Stimulated activated CD8-positive, alpha-beta memory T cell treated with anti-CD3 and anti-CD28 coated beads, Interleukin-2, amount 100 ng/mL, for 1 hour (primary cell): ENCODE data around the gene APH1B.
"Not testable (repeated sequence)": the region's sequence is repeated elsewhere in the genome, so short reads cannot be mapped to it uniquely, and the experiment has no call there.

ENCODE experiments used
- DNase-seq, 2 donors: peaks; one replicate each; pipeline ENCODE4 v3.0.0-alpha.2; 2020; ENCODE audit warnings: low read depth in 2 of 2

The APH1B gene

DNA sequence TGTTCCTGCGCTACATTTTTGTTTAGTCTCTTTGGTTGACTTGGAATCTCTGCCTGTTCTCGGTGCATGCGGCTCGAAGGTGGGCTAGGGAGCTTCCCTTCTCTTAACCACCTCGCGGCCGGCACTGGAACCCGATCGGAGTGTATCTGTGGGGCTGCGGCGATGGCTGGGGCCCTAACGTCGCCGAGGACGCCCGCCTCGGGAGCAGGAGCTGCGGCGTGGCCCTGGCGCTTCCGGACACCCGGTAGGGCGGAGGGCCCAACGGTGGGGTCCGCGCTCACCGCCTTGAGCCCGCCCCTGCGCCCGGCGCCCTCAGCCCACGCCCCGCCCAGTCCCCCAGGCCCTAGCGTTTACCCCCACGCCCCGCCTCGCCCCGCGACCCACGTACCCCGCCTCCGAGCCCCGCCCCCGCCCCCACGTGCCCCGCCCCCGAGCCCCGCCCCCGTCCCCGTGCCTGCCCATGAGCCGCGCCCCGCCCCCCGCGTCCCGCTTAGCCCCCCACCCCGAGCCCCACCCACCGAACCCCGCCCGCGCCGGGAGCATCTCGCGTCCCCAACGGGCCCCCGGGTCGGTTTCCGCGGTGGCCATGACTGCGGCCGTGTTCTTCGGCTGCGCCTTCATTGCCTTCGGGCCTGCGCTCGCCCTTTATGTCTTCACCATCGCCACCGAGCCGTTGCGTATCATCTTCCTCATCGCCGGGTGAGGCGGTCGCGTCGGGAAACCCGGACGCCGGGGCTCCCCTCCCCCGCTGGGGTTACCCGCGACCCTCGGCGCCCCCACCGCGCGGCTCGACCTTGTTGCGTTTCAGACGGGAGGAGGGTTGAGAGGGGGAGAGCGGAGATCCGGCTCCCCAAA lies at the start of gene APH1B:
APH1B (plus strand) TSS at position 568 of the 855 bp plus-strand sequence; CDS start at position 587, 19 bp downstream.
- DNase-seq, result peak; percentile 63 to 75

DNA sequence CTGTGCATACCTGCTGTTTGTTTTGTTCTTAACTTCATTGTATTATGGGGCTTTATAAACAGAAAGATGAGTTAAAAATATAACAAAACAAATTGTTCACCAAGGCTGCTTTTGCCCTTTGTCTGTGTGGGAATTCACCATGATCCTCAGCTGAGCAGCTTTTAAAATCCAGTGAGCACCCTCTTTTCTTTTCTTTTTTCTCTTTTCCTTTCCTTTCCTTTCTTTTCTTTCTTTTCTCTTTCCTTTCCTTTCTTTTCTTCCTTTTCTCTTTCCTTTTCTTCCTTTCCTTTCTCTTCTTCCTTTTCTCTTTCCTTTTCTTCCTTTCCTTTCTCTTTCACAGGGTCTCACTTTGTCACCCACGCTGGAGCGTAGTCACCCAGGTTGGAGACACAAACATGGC lies 49.7 kb upstream of the APH1B start:
- DNase-seq, result no peak

DNA sequence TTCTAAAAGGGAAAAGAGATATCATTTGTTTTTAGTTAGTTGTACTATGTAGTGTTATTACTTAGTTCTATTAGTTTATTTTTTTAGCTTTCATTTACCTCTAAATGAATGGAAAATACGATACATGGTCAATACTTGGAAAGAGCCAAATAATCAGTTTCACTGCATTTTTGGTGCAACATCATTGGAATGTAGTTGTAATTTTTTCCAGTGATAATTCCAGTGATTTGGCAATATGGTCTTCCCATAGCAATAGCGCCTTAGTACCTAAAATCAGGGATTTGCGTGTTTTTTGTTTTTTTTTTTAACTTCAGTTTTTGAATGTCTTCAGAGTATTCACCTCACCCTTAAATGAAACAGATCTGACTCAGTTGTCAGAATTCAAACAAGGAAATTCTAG lies 46.2 kb upstream of the APH1B start:
- no peak for DNase-seq

DNA sequence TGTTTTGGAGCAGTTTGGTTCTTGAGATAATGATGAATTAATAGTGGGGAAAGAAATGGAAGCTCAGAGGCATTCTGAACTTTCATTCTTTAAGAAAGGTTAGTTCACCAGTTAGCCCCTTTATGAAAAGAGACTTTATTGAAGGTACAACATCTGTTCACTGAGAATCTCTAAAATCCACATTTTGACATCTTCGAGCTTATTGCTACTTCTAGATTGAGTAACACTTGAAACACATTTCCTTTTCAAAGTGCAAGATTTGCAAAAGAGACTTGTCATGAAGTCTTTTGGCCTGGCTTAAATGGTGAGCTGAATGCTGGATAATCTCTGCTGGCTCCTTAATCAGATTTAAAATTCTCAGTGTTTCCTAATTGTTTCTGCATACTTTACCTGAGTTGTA lies 45.7 kb upstream of the APH1B start:
- no peak for DNase-seq

DNA sequence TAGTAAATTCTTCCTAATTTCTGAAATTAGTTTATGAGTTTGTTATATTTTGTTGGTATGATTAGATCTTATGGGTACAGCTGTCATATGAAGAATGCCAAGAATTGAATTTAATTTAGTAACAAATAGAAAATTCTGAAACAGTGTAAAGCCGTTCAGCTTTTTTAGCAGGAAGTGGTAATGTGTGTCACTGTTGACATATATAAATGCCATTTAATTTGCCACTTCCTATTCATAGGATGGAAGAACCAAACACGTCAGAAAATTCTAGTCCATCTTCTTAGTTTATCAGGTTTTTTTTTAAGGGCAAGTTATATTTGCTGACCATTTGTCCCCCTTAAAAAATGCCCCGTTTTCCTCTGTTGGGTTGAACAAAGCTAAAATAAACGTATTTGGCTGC lies 45.0 kb upstream of the APH1B start:
- DNase-seq, result no peak

DNA sequence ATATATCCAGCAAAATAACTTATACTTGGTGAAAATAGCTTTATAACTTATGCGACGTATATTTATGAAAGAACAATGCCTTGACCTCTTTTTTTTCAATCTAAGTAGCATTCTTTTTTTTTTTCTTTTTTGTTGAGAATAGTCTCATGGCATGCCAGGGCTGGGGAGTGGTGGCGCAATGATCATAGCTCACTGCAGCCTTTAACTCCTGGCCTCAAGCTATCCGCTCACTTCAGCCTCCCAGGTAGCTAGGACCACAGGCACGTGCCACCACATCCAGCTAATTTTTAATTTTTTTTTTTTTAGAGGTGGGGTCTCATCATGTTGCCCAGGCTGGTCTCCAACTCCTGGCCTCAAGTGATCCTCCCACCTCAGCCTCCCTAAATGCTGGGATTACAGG lies 44.5 kb upstream of the APH1B start:
- DNase-seq, result no peak

DNA sequence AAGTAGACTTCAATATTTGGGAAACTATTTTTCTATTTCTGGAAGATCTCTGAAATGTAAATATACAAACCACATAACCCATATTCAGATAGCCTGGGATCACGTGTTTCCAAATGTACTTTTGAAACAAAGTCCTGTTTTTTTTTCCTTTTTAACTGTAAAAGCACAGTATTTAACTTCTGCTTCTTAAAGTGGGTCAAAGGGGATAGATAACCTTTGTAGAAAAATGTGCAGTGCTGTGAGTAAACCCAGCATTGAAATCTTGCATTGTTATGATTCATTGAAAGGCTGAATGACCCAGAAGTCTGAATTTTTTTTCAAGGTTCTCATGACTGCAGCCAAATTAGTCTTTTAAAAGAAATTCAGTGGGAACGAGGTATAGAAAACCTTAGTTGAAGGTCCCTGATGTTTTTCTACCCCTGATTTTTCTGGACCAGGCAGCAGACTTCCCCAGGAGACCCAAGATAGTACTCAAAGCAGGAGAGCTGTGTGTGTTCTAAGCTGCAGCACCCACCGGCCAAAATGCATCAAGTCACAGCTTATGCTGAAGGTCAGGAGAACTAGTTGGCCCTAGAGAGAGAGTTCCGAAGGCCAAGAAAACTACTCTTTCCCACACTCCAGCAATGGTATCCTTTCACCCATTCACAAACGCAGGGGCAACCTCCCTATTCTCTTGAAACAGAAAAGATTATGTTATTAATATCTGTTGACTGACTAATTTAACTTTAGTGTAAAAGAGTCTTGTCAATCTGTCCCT lies 43.6 kb upstream of the APH1B start:
- no peak for DNase-seq

DNA sequence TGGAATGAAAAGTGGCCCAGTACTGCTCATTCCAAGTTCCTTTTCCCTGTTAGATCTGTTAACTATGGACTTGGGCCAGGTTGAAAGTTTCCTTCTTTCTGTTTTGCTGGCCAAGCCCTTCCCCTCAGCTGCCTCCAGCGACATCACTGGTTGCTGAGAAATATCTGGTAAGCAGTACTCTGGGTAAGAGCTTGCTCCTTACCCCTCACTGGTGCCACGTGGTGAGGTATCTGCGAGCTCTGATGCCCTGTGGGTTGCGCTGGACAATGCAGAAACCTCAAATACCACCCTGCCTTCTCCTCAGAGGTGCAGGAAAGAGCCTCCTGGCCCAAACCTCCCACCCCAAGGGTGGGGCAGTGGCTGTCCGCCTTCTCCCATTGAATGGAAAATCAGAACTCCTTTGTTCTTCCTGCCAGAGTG lies 42.9 kb upstream of the APH1B start:
- no peak for DNase-seq

DNA sequence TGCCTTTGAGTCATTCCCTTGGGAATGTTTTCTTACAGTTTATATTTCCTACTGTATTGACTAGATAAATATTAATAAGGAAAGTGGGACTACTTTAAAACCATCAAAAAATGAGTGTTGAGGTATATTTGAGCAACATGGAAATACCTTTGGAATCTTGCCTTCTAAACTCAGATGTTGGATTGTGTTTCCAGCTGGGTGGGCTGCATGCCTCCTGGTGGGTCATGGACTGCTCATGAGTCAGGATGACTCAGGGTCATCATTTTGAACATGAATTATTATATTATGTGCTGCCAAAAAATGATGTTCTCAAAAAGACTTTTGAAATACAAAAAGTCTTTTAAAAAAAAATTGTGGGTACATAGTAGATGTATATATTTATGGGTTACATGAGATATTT lies 41.1 kb upstream of the APH1B start:
- no peak for DNase-seq

DNA sequence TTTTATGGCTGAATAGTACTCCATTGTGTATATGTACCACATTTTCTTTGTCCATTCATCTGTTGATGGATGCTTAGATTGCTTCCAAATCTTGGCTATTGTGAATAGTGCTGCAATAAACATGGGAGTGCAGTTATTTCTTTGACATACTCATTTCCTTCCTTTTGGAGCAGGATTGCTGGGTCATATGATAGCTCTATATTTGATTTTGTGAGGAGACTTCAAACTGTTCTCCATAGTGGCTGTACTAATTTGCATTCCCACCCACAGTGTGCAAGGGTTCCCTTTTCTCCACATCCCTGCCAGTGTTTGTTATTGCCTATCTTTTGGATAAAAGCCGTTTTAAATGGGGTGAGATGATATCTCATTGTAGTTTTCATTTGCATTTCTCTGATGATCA lies 40.3 kb upstream of the APH1B start:
- DNase-seq, result not testable (repeated sequence)

DNA sequence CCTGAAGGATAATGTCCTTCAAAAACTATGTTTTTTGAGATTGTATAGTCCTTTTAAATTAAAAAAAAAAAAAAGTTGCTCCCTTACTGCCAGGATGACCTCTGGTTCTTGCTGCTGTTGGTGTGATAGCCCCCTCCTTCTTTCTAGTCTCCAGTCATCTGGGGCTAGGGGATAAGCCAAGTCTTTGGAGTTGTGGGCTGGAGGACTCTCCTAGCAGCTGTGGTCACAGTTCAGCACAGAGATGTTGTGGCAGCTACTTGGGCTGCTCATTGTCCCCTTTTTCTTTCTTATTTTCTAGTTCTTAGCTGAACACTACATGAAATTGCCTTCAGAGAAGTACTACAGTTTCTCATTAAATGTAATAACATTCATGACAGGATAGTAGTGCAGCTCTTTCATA lies 39.2 kb upstream of the APH1B start:
- DNase-seq, result no peak

DNA sequence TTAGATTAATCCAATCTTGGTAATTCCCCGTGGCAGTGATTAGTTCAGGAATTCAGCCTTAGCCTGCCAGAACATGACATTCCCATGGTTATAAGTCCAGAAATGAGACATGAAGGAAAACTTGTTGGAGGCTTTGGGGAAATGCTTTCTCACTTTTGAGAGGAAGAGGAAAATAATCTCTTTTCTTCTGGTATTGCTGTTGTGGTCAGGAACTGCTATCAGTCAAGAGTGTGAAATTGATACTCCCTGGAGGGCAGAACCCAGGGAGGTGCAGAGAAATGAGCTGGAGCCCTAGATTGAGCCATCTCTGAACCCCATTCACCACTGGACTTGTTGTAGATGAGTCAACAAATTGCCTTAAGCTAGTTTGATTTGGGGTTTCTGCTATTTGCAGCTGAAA lies 38.6 kb upstream of the APH1B start:
- DNase-seq, result no peak

DNA sequence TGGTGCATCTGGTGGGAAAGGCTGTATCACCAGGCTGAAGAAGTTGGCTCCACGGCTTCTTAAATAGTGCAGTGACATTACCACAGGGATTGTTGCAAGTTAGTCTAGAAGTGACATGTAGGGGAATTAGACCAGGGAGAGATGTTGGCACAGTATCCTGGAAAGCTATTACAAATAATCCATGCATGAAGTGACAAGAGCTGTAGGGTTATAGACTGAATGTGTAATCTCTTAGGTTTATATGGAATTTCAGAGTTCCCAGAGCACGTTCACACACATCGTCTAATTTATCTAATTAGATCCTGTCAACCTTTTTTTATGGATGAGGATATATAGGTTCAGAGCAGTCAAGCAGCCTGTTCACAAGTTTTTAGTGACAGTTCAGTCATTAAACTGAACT lies 37.3 kb upstream of the APH1B start:
- DNase-seq, result no peak

DNA sequence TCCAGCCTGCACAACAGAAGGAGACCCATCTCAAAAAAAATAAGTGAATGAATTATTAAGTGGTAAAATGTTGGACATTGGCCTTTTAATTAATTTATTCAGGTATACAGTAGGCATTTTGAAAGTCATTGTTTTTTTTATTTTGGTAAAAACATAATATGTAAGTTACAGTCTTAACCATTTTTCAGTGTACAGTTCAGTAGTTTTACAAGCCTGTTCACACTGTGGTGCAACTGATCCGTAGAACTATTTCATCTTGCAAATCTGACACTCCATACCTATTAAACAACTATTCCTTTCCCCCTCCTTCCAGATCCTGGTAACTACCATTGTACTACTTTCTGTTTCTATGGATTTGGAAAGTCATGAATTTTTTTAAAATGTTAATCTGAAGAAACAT lies 36.1 kb upstream of the APH1B start:
- no peak for DNase-seq

DNA sequence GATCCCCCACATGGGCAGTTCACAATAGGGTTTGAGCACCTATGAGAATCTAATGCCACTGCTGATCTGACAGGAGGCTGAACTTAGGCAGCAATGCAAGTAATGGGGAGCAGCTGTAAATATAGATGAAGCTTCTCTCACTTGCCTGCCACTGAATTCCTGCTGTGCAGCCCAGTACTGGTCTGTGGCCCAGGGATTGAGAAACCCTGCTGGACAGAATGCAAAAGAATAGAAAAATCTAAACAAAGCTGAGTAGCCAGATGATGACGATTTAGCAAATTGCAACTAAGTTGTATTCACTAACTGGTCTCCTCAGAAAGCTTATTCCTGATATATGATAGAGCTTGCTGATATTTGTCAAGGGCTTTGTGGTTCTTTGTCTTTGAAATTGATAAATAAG lies 34.3 kb upstream of the APH1B start:
- DNase-seq, result no peak

DNA sequence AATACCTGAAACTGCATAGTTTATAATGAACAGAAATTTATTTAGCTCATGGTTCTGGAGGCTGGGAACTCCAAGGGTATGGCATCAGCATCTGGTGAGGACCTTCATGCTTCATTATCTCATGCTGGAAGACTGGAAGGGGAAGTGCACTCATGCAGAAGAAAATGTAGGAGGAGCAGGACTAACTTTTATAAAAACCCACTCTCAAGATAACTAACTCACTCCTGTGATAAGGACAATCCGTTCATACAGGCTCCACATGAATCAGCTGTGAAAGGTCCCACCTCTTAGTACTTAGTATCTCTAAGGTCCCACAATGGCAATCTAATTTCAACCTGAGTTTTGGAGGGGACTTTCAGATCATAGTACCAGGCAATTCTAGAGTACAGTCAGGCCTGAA lies 33.6 kb upstream of the APH1B start:
- no peak for DNase-seq

DNA sequence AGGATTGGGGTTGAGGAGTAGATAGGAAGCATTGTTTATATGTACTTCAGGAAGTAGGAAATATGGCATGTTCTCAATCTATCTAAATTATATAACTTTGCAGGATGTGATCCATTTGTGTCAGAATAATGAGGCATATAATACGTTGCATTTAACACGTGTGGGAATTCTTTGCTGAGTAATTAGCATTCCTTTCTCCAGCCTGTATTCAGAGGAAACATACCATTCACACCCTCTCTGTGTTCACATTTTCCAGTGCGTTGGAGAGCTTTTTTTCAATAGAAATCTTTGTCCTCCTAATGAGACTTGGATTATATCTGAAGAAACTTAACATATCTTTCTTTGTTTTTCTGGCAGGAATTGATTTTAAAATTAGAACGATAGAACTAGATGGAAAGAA lies 33.0 kb upstream of the APH1B start:
- no peak for DNase-seq

DNA sequence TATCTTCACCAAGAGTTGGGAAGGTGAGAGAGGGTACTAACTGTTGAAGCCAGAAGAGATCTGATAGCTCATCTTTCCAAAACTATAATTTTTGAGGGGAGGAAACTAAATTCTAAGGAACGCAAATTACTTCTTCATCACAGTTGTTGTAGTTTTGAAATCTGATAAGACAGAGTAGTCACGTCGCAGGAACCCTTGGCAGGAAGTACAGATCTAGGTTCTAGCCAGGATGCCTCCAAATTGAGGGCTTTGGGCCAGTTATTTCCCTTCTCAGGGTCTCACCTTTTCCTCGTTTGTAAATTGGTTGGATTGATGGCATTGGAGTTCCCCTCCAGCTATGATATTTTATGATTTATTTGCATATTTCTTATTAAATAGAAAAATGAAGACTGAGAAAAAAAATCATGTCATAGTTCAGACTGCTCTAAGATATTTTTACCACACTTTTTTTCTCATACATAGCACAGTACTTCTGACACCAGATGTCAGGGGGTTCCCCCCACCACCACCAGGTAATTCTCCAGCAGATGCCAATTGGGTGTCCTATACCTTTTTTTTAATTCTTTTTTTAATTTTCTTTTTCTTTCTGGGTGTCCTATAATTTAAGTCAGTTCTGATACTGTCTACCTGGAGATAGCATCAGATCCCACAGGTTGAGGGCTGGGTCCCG lies 32.3 kb upstream of the APH1B start:
- no peak for DNase-seq

DNA sequence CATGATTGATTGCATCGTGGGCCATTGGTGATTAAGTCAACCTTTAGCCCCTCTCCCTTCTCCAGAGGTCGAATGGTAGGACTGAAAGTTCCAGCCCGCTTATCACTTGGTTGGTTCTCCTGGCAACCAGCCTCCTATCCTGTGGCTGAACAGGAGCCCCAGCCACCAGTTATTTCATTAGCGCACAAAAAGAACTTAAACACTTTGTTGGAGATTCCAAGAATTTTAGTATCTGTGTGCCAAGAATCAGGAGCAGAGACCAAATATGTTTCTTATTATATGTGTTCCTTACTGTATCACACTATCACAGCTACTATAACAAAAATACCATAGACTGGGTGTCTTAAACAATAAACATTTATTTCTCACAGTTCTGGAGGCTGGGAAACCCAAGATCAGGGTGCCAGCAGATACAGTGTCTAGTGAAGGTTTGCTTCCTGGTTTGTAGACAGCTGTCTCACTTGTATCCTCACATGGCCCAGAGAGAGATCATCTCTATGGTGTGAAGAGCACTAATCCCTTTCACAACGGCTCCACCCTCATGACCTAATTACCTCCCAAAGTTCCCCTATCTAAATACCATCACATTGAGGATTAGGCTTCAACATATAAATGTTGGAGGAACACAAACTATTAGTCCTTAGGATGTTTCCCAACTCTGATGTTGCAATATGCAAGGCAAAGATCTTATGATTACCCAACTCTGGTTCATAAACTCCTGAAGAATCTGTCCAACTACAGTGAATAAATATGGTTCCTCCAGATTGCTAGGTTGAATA lies 30.5 kb upstream of the APH1B start:
- DNase-seq, result no peak

DNA sequence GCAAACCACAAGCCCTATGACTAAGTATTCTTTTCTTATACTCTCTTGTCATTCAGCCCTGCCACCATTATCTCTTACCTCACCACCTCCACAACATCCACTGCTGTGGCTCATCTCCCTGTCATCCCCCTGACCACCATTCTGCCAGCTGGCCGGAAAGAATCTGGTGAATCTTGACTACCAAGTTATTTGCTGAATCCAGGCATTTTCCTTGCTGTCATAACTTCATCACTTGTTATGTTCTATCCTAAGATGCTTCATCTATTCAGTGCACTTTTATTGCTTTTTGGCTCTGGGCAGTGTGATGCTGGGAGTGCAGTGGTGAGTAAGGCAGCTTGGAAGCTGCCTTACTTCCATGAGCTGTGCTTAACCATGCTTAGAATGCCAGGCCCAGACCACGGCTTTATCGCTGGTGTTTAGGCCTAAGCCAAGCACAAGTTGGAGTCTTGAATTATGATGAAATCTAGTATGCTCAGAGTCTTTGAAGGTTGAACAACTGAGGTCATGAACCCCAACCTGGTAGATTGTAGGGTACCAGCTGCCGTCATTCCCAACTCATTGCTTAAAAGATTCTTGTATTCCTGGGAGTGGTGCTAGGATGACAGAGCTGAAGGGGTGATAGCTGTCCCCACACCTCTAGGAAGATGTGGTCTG lies 27.0 kb upstream of the APH1B start:
- DNase-seq, result no peak

DNA sequence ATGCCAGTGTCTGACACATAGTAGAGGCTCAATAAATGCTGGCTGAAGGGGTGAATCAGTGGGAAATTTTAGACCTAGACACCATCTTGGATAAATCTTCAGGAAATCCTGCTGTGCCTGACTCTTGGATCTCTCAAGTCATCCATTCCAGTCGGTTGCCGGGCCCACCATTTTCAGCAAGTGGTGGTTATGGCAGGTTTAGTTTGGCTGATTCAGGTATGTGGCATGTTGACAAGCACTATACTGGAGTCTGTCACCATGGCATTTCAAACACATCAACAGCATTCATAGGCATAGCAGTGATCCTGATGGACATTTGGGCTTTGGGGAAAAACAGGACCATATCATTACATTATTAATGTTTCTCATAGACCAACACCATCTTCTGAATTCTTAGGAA lies 25.7 kb upstream of the APH1B start:
- no peak for DNase-seq
